H1 (cell line): Measurements from ENCODE around the gene CNTN5. TPM values are rescaled to one million over a fixed set of nuclear protein-coding genes. Genes with fewer than 3 reads are reported as not detected.

Source experiments
- CTCF ChIA-PET: fragments of 300-600 bp; sonication (Branson Sonifier 250); formaldehyde crosslinking; loops from one replicate; lab custom pipeline; 2021; ENCODE audit not compliant: partially characterized antibody; lab: Charles Lee
- POLR2A ChIA-PET: fragments of 300-600 bp; sonication (Branson Sonifier 250); formaldehyde crosslinking; loops from one replicate; lab custom pipeline; 2021; ENCODE audit warnings: inconsistent platforms; ENCODE audit not compliant: partially characterized antibody; lab: Charles Lee
- DNase-seq, 2 experiments: peaks; one replicate each; pipeline versions ENCODE4 v3.0.0 to v3.0.0-alpha.2; 2010 to 2022; ENCODE audit warnings: low spot score in 2 of 2, low read depth in 1 of 2, mixed read lengths in 1 of 2
- FAIRE-seq: peaks from 2 replicates; lab custom pipeline; 2011; peaks lifted over from hg19 to GRCh38; lab: Jason Lieb, UNC
- H2AFZ ChIP-seq: 2 replicates; pipeline ENCODE4 v1.8.1; 2012; ENCODE audit warnings: low read length, inconsistent platforms
- H2AK5ac ChIP-seq: 2 replicates; pipeline ENCODE4 v1.6.1; 2013; ENCODE audit warnings: low read depth, low read length
- H2BK120ac ChIP-seq: replicated peaks from 2 replicates; pipeline ENCODE3; 2013; ENCODE audit warnings: low read depth, low read length, inconsistent platforms
- H2BK12ac ChIP-seq: 2 replicates; pipeline ENCODE4 v1.6.1; 2013; ENCODE audit warnings: low read depth, low read length
- H2BK15ac ChIP-seq: 2 replicates; pipeline ENCODE4 v1.6.1; 2013; ENCODE audit warnings: low read length
- H2BK20ac ChIP-seq: 2 replicates; pipeline ENCODE4 v1.6.1; 2013; ENCODE audit warnings: low read length
- H2BK5ac ChIP-seq: 2 replicates; pipeline ENCODE4 v1.6.1; 2013; ENCODE audit warnings: low read depth, low read length
- H3K14ac ChIP-seq: 2 replicates; pipeline ENCODE4 v1.6.1; 2013; ENCODE audit warnings: inconsistent platforms; ENCODE audit not compliant: insufficient read length
- H3K18ac ChIP-seq: 2 replicates; pipeline ENCODE4 v1.6.1; 2013; ENCODE audit warnings: low read length; ENCODE audit errors: extremely low read depth
- H3K23ac ChIP-seq: 2 replicates; pipeline ENCODE4 v1.6.1; 2013; ENCODE audit warnings: inconsistent platforms; ENCODE audit not compliant: insufficient read length
- H3K23me2 ChIP-seq: 2 replicates; pipeline ENCODE4 v1.6.1; 2013; ENCODE audit warnings: low read depth, low read length
- H3K27ac ChIP-seq: 2 replicates; pipeline ENCODE4 v1.6.1; 2011; ENCODE audit warnings: low read depth, low read length, inconsistent platforms
- H3K27me3 ChIP-seq, 4 experiments: replicated peaks in 1 of 4; 1 replicate in 1 of 4; 2 replicates in 3 of 4; pipeline versions ENCODE4 v1.6.1 to v1.8.1; 2011 to 2013; ENCODE audit warnings: low read length in 3 of 4, mild to moderate bottlenecking in 3 of 4, inconsistent platforms in 2 of 4, mixed read lengths in 2 of 4, moderate library complexity in 1 of 4; ENCODE audit not compliant: control insufficient read depth in 3 of 4, insufficient read depth in 3 of 4; ENCODE audit errors: extremely low read depth in 1 of 4
- H3K36me3 ChIP-seq, 4 experiments: 2 replicates each; pipeline versions ENCODE4 v1.6.1 to v1.8.1; 2011 to 2013; ENCODE audit warnings: mild to moderate bottlenecking in 4 of 4, low read length in 3 of 4, moderate library complexity in 2 of 4, control low read depth in 1 of 4, inconsistent platforms in 1 of 4; ENCODE audit not compliant: insufficient read depth in 4 of 4, control insufficient read depth in 2 of 4
- H3K4ac ChIP-seq: replicated peaks from 2 replicates; pipeline ENCODE3; 2013; ENCODE audit warnings: low read length, low read depth, mixed read lengths, inconsistent platforms; ENCODE audit not compliant: insufficient read length
- H3K4me1 ChIP-seq, 4 experiments: replicated peaks in 1 of 4; 1 replicate in 1 of 4; 2 replicates in 3 of 4; pipeline versions ENCODE4 v1.6.1 to v1.8.1; 2011 to 2013; ENCODE audit warnings: low read length in 3 of 4, inconsistent platforms in 2 of 4, mixed read lengths in 1 of 4; ENCODE audit not compliant: insufficient read depth in 4 of 4, control insufficient read depth in 3 of 4
- H3K4me2 ChIP-seq, 2 experiments: 2 replicates each; pipeline versions ENCODE4 v1.6.1 to v1.8.1; 2011 to 2013; ENCODE audit warnings: low read depth in 2 of 2, low read length in 2 of 2, control low read depth in 1 of 2, inconsistent platforms in 1 of 2, mild to moderate bottlenecking in 1 of 2; ENCODE audit not compliant: insufficient read depth in 1 of 2
- H3K4me3 ChIP-seq, 4 experiments: fragments of 200-600, 300-600 bp in 1 of 4; sonication (generic), shearing (Covaris generic), sonication (Bioruptor Twin) in 1 of 4; 2 replicates each; pipeline versions ENCODE4 v1.5.1 to v1.8.1; 2011 to 2016; ENCODE audit warnings: low read length in 4 of 4, low read depth in 3 of 4, control low read depth in 2 of 4, inconsistent platforms in 2 of 4, mild to moderate bottlenecking in 2 of 4, mixed read lengths in 1 of 4, moderate library complexity in 1 of 4; ENCODE audit not compliant: insufficient read depth in 2 of 4; ENCODE audit errors: extremely low read depth in 1 of 4
- H3K56ac ChIP-seq: replicated peaks from 2 replicates; pipeline ENCODE3; 2013; ENCODE audit warnings: low read depth, mild to moderate bottlenecking, mixed read lengths, low read length, inconsistent platforms; ENCODE audit not compliant: insufficient read length
- H3K79me1 ChIP-seq: 2 replicates; pipeline ENCODE4 v1.6.1; 2013; ENCODE audit warnings: low read depth, low read length, control low read depth
- H3K79me2 ChIP-seq, 2 experiments: 2 replicates each; pipeline versions ENCODE4 v1.6.1 to v1.8.1; 2012 to 2013; ENCODE audit warnings: low read length in 2 of 2, mild to moderate bottlenecking in 2 of 2, inconsistent platforms in 1 of 2; ENCODE audit not compliant: insufficient read depth in 2 of 2, control insufficient read depth in 1 of 2
- H3K9ac ChIP-seq, 4 experiments: replicated peaks in 1 of 4; 1 replicate in 1 of 4; 2 replicates in 3 of 4; pipeline versions ENCODE4 v1.6.1 to v1.8.1; 2011 to 2013; ENCODE audit warnings: low read depth in 3 of 4, low read length in 3 of 4, control low read depth in 2 of 4, mild to moderate bottlenecking in 2 of 4, moderate library complexity in 2 of 4, inconsistent platforms in 1 of 4; ENCODE audit errors: extremely low read depth in 1 of 4
- H3K9me3 ChIP-seq, 2 experiments: 2 replicates each; pipeline versions ENCODE4 v1.6.1 to v1.8.1; 2012 to 2013; ENCODE audit warnings: mild to moderate bottlenecking in 2 of 2, moderate library complexity in 2 of 2, control low read depth in 1 of 2, inconsistent platforms in 1 of 2, low read depth in 1 of 2, low read length in 1 of 2, mixed read lengths in 1 of 2; ENCODE audit not compliant: insufficient read depth in 2 of 2
- H4K20me1 ChIP-seq, 2 experiments: replicated peaks in 1 of 2; 2 replicates each; pipeline versions ENCODE3 to v1.8.1; 2011 to 2013; ENCODE audit warnings: inconsistent platforms in 2 of 2, low read length in 2 of 2, mild to moderate bottlenecking in 1 of 2; ENCODE audit not compliant: insufficient read depth in 2 of 2, control insufficient read depth in 1 of 2
- H4K5ac ChIP-seq: 2 replicates; pipeline ENCODE4 v1.6.1; 2013; ENCODE audit warnings: low read length, low read depth, mixed read lengths, inconsistent platforms; ENCODE audit not compliant: insufficient read length
- H4K8ac ChIP-seq: 2 replicates; pipeline ENCODE4 v1.8.0; 2013; ENCODE audit warnings: mild to moderate bottlenecking, moderate library complexity, low read length, inconsistent platforms; ENCODE audit not compliant: insufficient read depth; ENCODE audit errors: extremely low read depth
- H4K91ac ChIP-seq: replicated peaks from 2 replicates; pipeline ENCODE3; 2013; ENCODE audit warnings: low read length, mixed read lengths, inconsistent platforms; ENCODE audit not compliant: insufficient read length
- CBX8 ChIP-seq: fragments of 300-800, 300-1000 bp; sonication (generic); IDR thresholded peaks from 2 replicates; pipeline ENCODE4 v1.7.1; 2016; ENCODE audit warnings: low read depth, low read length, borderline replicate concordance
- HDAC6 ChIP-seq: IDR thresholded peaks from one replicate; pipeline ENCODE4 v1.7.1; 2012; ENCODE audit warnings: low read depth, mild to moderate bottlenecking, inconsistent platforms, low read length, moderate library complexity
- JUND ChIP-seq: IDR thresholded peaks from 2 replicates; pipeline ENCODE4 v1.6.1; 2011; ENCODE audit warnings: mild to moderate bottlenecking, improper control_type of control experiment, low read length
- MAFK ChIP-seq: IDR thresholded peaks from 2 replicates; pipeline ENCODE4 v1.6.1; 2012; ENCODE audit warnings: low read depth, mild to moderate bottlenecking, improper control_type of control experiment, low read length
- RAD21 ChIP-seq, 2 experiments: IDR thresholded peaks in 1 of 2; conservative IDR thresholded peaks in 1 of 2; 2 replicates each; pipeline ENCODE4 v1.6.1; 2011; ENCODE audit warnings: low read depth in 2 of 2, low read length in 2 of 2, improper control_type of control experiment in 1 of 2, inconsistent platforms in 1 of 2, mild to moderate bottlenecking in 1 of 2, moderate library complexity in 1 of 2
- RFX5 ChIP-seq: IDR thresholded peaks from 2 replicates; pipeline ENCODE4 v1.6.1; 2011; ENCODE audit warnings: low read depth, low read length, improper control_type of control experiment, borderline replicate concordance
- SAP30 ChIP-seq: fragments of 300-600 bp; sonication (generic); IDR thresholded peaks from 2 replicates; pipeline ENCODE4 v1.7.1; 2012; ENCODE audit warnings: low read length, moderate library complexity, mild to moderate bottlenecking, inconsistent platforms; ENCODE audit not compliant: insufficient read depth, insufficient replicate concordance
- SIN3A ChIP-seq, 2 experiments: IDR thresholded peaks in 1 of 2; conservative IDR thresholded peaks in 1 of 2; 2 replicates each; pipeline ENCODE4 v1.6.1; 2011 to 2012; ENCODE audit warnings: low read length in 2 of 2, improper control_type of control experiment in 1 of 2, low read depth in 1 of 2, mild to moderate bottlenecking in 1 of 2
- SUZ12 ChIP-seq: fragments of 200-600 bp; sonication (generic); IDR thresholded peaks from 2 replicates; pipeline ENCODE4 v1.6.1; 2012; ENCODE audit warnings: mild to moderate bottlenecking, inconsistent platforms, low read length, moderate library complexity, mixed read lengths
- TEAD4 ChIP-seq: IDR thresholded peaks from 2 replicates; pipeline ENCODE4 v1.6.1; 2012; ENCODE audit warnings: low read depth, low read length, inconsistent platforms, mixed read lengths
- WGBS, 2 experiments: shearing (Covaris generic) in 1 of 2; methylation state at CpG; one replicate each; pipeline versions ENCODE4 v1.1.6 to v1.1.7; 2013 to 2015; ENCODE audit warnings: low lambda C conversion rate in 2 of 2, mixed read lengths in 2 of 2, inconsistent platforms in 1 of 2, low coverage in 1 of 2, missing lambda C conversion rate in 1 of 2; ENCODE audit not compliant: insufficient replicate concordance in 2 of 2, insufficient coverage in 1 of 2, insufficient read length in 1 of 2; ENCODE audit errors: extremely low coverage in 1 of 2, missing lambda C conversion rate in 1 of 2; 5-methylcytosine and 5-hydroxymethylcytosine counted together
- polyA plus RNA-seq, 7 experiments: library from polyadenylated mRNA; depleted of rRNA in 3 of 7; stranded (reverse) in 5 of 7; unstranded in 2 of 7; fragments of >200 nt in 5 of 7; fragments of 200-250 nt in 2 of 7; gene quantifications; 1 replicate in 5 of 7; 2 replicates in 1 of 7; 4 replicates in 1 of 7; pipeline versions ENCODE4 v1.2.1 to v1.2.3, GENCODE V29; 2011 to 2013; ENCODE audit warnings: missing spikeins in 2 of 7, mixed read lengths in 2 of 7
- total RNA-seq: library from RNA; stranded (reverse); fragmentation: NEBNext Ultra II Directional; extraction: Animal tissue kit (Norgen Biotek cat#: 25700); gene quantifications from 2 replicates; pipeline ENCODE4 v1.2.1, GENCODE V29; 2021
- TF ChIP-seq, protein P1 (sequence below): IDR thresholded peaks from 2 replicates; pipeline ENCODE4 v1.6.1; 2012; ENCODE audit warnings: inconsistent platforms

The CNTN5 gene
- total and polyA plus RNA-seq, 2 of the 8 experiments (the other 6 are each of a cell fraction or from before 2014, with no cell fraction given): not detected

DNA sequence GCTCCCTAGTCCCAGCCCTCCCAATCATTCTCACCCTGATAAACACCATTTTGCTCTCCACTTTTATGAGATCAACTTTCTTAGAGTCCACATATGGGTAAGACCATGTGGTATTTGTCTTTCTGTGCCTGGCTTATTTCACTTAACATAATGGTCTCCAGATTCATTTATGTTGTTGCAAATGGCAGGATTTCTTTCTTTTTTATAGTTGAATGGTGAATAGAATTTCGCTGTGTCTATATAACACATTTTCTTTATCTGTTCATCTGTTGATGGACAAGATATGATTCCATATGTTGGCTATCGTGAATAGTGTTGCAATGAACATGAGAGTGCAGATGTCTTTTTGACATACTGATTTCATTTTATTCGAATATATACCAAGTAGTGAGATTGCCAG is 1298.9 kb downstream of the CNTN5 start:
- CTCF ChIA-PET: no interaction called here
- TF ChIP-seq SIN3A (conservative IDR thresholded peaks at IDR 0.05 in 1 of 2, IDR thresholded peaks at IDR 0.05 in 1 of 2; ENCODE audit: low read depth in 1 of 2, low read length in 2 of 2): no peak
- TF ChIP-seq RAD21 (IDR thresholded peaks at IDR 0.05 in 1 of 2, conservative IDR thresholded peaks at IDR 0.05 in 1 of 2; ENCODE audit: low read depth in 2 of 2, low read length in 2 of 2): no peak
- TF ChIP-seq, protein P1, sequence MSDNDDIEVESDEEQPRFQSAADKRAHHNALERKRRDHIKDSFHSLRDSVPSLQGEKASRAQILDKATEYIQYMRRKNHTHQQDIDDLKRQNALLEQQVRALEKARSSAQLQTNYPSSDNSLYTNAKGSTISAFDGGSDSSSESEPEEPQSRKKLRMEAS: no peak
- TF ChIP-seq SAP30: no peak
- TF ChIP-seq TEAD4: no peak
- TF ChIP-seq CBX8: no peak
- TF ChIP-seq MAFK: no peak
- no peak for TF ChIP-seq HDAC6
- no peak for TF ChIP-seq SUZ12
- no peak for TF ChIP-seq JUND
- TF ChIP-seq RFX5: no peak

More for the DNA sequence above, 1298.9 kb downstream of the CNTN5 start:
- no peak for FAIRE-seq
- Histone ChIP-seq H3K23me2 (no peaks in the 10 kb centered on the region), H3K4ac (no peak overlapping the region), H3K36me3 (no peaks in the 10 kb centered on the region), H3K79me1 (no peaks in the 10 kb centered on the region), H3K14ac (no peak overlapping the region), H2AFZ (no peak overlapping the region), H2BK120ac (no peak overlapping the region), H3K4me3 (no peak overlapping the region), H3K4me2 (no peak overlapping the region), H3K9ac (no peak overlapping the region), H4K91ac (no peak overlapping the region), H4K8ac (no peak overlapping the region), H3K9me3 (no peaks in the 10 kb centered on the region), H2BK12ac (no peak overlapping the region), H3K23ac (no peak overlapping the region), H2BK20ac (no peak overlapping the region), H2BK5ac (no peak overlapping the region), H3K56ac (no peak overlapping the region), H4K5ac (no peak overlapping the region), H2AK5ac (no peak overlapping the region), H2BK15ac (no peak overlapping the region), H3K27ac (no peak overlapping the region), H3K79me2 (no peaks in the 10 kb centered on the region), H4K20me1 (no peaks in the 10 kb centered on the region), H3K4me1 (no peaks in the 10 kb centered on the region), H3K27me3 (no peaks in the 10 kb centered on the region), H3K18ac (no peak overlapping the region)
- 89% methylated on average over 3 of the region's 3 CpGs; no CpG with 5 or more reads in 1 of the 2 experiments for WGBS, 2 experiments
- no peak for DNase-seq
- POLR2A ChIA-PET: no interaction called here
